HG03460 (cell line): Measurements from ENCODE around the gene DAND5.
"Not testable (repeated sequence)": the region's sequence is repeated elsewhere in the genome, so short reads cannot be mapped to it uniquely, and the experiment has no call there.

Experiments used
- ATAC-seq: cut with Tn5 transposase; IDR thresholded peaks from one replicate; pipeline ENCODE4 v1.9.1; 2021; ENCODE audit not compliant: unreplicated experiment

The DAND5 gene

DNA sequence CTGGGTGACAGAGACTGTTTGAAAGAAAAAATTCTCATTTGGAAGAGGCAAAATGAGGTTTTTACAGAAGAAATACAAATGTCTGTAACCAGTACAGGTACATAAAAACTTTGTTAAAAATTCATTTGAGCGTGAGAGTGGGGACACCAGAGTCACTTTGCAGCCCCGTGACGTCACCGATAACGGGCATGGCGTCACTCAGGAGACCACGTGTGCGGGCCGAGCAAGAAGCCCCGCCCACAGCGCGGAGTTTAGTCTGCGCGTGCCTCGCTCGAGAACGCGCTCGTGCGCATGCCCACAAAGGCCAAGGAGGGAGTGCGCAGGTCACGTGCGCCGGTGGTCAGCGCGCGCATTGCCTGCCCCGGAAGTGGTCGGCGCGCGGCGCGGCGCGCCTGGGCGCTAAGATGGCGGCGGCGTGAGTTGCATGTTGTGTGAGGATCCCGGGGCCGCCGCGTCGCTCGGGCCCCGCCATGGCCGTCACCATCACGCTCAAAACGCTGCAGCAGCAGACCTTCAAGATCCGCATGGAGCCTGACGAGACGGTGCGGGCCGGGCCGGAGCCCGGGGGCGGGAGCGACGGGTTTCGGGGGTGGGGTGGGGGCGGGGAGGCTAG is 23.8 kb upstream of the DAND5 start, which contains the start of gene RAD23A:
Gene RAD23A (plus strand): TSS at position 384 of the 613 bp plus-strand sequence. CDS start 87 bp downstream, at position 471.
- ATAC-seq = peak; percentile 66

DNA sequence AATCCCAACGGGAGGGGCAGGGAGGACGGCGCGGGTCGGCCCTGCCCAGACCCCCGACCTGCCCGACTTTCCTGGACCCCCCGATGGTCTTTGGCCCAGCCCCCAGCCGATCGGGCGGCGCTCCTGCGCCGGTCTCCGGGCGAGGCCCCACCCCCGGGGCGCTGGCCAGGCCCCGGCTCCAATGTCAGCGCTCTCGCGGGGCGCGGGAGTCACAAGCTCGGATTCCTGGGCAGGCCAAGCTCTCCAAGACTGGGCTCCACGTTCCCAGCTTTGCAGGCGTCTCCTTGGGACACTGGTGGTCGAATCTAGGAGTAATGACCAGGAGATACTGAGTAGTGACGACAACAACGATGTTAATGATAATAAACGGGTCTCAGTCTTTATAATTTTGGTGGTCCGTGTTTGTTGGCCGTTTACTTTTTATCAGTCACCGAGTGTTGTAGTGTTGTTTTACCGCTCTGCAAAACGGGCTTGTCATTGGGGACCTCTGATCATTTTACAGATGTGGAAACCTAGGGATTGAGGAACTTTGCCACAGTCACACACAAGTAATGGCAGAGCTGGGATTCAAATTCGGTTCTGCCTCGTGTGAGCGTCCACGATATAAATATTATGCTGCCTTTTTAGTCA is 23.2 kb upstream of the DAND5 start:
- ATAC-seq = peak; percentile 34

DNA sequence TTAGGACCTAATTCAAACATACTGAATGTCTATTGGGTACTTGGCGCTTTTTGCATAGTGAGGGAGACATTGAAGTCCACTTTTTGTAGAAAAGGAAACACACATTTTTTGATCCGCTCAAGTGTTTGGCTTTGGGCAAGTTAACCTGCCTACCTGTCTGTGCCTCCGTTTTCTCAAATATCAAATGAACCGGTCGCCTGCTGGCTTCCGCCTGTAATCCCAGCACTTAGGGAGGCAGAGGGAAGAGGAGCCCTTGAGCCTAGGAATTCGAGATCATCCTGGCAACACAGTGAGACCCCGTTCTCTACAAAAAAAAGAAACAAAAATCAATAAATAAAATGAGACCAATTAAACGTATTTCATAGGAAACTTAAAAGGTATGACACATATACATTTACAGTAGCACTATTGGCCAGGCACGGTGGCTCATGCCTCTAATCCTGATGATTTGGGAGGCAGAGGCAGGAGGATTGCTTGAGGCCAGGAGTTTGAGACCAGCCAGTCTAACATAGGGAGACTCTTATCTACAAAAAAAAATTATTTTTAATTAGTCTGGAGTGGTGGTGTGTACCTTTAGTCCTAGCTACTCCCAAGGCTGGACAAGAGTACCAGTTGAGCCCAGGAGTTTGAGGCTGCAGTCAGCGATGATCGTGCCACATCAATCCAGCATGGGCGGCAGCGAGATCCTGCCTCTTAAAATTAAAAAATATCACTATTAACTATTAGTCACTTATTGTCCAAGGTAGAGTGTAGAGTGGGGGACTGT is 22.5 kb upstream of the DAND5 start:
- ATAC-seq = no peak

GRCh38 chr19:12947702-12948611 is 21.4 kb upstream of the DAND5 start:
- no peak for ATAC-seq

- no peak for ATAC-seq
Measured at GRCh38 chr19:12948612-12949362, 20.6 kb upstream of the DAND5 start.

GRCh38 chr19:12949363-12950283 is 19.8 kb upstream of the DAND5 start:
- no peak for ATAC-seq

GRCh38 chr19:12952050-12952449 is 17.3 kb upstream of the DAND5 start:
- not testable (repeated sequence) for ATAC-seq

DNA sequence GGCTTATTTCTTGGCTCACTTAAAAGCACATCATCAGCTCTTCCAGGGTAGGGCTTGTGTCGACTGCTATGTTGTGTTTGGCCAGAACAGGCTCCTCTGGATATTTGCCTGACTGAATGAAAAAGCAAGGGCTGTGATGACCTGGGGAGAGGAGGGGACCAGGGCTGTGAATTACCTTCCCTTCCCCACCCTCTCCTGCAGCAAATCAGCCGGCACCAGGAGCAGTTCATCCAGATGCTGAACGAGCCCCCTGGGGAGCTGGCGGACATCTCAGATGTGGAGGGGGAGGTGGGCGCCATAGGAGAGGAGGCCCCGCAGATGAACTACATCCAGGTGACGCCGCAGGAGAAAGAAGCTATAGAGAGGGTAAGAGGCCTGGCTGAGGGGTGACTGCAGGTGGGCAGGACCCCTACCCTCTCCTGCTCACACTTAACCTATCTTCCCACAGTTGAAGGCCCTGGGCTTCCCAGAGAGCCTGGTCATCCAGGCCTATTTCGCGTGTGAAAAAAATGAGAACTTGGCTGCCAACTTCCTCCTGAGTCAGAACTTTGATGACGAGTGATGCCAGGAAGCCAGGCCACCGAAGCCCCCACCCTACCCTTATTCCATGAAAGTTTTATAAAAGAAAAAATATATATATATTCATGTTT is 16.8 kb upstream of the DAND5 start:
- no peak for ATAC-seq

DNA sequence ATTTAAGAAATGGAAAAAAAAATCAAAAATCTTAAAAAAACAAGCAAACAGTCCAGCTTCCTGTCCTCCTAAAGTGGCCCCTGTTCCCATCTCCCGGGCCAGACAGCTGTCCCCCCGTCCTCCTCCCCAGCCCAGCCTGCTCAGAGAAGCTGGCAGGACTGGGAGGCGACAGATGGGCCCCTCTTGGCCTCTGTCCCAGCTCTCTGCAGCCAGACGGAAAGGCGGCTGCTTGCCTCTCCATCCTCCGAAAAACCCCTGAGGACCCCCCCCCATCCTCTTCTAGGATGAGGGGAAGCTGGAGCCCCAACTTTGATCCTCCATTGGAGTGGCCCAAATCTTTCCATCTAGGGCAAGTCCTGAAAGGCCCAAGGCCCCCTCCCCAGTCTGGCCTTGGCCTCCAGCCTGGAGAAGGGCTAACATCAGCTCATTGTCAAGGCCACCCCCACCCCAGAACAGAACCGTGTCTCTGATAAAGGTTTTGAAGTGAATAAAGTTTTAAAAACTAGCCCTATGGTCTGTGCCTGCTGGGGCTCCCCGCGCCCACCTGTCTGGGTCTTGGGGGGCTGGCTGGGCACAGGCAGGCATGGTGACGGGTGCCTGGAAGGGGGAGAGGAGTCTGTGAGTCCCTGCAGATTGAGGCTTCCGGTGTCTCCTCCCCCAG is 16.1 kb upstream of the DAND5 start:
- no peak for ATAC-seq

DNA sequence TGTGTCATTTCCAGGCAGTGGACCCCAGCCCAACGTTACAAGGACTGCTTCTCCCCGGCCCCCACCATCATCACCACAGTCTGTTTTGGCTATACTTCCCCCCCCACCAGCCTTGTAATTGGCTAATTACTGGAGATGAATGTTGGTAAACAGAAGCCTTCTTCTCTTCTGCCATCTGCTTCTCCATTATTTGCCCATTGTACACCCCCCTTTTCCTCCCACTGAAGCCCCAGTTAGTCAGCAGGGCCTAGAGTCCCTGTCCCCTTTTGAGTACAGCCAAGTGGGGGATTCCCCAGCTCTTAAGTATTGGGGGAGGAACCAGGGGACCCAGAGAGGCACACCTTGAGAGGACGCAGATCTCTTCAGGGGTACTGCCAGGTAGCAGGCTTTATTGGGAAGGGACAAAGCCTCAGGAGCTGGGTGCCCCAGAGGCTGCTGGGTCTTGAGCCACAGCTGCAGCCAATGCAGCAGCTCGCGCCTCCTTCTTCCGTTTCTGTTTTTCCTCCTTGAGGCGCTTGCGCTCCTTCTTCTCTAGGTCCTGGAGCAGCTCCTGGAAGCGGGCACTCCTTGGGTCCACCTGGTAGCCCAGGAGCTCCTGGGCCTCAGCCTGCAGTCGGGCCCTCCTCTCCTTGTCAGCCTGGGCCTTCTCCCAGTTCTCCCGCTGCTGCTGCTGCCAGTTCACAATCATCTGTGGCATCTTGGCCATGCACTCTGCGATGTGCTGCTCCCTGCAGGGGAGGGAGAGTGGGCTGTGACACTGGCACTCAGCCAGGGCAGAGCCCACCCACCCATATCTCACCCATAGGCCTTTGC is 15.4 kb upstream of the DAND5 start:
- no peak for ATAC-seq

DNA sequence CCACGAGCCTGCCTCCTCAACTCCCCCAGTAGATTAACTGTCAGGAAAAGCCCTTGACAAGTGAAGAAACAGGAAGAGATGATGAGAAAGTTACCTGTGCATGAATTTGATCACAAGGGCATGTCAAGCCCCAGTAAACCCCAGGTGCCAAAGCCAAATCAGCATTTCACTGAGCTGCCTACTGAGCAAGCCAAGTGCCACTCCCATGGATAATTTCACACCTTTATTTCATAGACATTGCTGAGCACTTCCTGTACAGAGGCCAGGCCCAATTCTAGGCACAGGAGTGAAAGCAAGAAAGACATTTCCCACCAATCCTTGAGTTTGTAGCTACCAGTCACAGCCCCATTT is 14.8 kb upstream of the DAND5 start:
- ATAC-seq = no peak

GRCh38 chr19:12955575-12955974 is 13.8 kb upstream of the DAND5 start:
- ATAC-seq = not testable (repeated sequence)

DNA sequence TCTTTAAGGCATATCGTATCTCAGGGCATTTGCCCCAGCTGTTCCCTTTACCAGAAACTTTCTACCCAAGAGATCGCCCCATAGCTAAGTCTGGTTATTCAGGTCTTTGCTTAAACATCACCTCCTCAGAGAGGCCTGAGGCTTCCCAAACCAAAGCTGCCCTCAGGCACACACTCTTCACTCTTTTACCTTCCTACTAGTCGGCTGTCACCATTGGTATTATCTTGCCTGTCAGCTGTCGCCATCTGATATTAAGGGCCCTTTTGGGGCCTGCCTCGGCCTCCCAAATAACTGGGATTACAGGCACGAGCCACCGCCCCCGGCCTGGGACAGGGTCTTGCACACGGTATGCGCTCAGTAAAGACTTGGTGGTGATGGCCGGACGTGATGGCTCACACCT is 13.4 kb upstream of the DAND5 start:
- ATAC-seq = no peak

DNA sequence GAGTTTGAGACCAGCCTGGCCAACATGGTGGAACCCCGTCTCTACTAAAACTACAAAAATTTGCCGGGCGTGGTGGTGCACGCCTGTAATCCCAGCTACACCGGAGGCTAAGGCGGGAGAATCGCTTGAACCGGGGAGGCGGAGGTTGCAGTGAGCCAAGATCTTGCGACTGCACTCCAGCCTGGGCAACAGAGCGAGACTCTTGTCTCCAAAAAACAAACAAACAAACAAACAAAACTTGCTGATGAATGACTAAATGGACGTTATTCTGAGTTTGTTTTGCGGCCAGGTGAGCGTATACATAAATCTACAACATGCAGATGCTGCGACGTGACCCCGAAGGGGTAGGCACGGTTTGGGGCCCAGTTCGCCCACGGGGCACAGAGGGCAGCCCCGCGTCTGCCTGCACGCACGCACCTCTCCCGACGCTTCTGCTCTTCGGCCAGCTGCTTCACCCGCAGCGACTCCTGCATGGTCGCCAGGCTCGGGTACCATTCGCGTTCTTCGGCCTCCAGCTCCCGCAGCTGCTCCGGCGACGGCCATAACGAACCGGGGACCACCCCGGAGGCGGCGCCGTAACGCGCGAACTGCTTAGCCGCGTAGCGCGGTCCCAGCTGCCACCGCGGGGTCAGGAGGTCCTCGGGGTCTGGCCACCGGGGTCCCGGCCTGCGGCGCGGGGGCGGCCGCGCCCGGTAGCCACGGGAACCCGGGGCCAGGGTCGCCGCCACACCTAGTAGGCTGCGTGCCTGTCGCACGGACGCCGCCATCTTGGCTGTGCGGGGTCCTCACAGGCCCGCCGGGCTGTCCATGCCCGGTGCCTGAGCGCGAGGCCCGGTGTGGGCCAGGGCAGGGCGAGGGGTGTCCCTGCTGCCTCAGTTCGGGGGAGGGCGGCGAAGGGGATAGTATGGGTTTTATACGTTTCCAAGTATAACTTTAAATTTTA is 12.7 kb upstream of the DAND5 start, which contains the start of gene GADD45GIP1:
Gene GADD45GIP1 (minus strand): TSS at position 778 of the 943 bp plus-strand sequence. CDS start 11 bp downstream, at position 767.
- ATAC-seq = no peak

DNA sequence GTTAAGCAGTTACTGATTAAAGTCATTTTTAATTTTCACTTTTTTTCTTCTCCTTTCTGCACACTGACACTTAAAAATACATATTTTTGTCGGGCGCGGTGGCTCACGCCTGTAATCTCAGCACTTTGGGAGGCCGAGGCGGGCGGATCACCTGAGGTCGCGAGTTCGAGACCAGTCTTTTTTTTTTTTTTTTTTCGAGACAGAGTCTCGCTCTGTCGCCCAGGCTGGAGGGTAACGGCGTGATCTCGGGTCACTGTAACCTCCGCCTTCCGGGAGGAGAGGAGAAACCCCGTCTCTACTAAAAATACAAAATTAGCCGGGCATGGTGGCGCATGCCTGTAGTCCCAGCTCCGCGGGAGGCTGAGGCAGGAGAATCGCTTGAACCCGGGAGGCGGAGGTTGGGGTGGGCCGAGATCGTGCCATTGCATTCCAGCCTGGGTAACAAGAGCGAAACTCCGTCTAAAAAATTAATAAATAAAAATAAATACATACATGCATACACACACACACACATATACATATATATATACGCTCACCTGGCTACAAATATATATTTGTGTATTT is 11.9 kb upstream of the DAND5 start:
- not testable (repeated sequence) for ATAC-seq

DNA sequence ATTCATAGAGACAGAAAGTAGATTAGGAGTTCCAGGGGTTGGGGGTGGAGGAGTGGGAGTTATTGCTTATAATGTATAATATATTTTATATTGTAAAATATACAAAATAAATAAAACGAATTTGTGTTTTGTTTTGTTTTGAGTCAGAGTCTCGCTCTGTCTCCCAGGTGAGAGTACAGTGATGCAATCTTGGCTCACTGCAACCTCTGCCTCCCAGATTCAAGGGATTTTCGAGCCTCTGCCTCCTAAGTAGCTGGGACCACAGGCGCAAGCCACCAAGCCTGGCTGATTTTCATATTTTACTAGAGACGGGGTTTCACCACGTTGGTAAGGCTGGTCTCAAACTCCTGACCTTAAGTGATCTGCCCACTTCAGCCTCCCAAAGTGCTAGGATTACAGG is 9.9 kb upstream of the DAND5 start:
- no peak for ATAC-seq
